ENCODE results near the gene CORO2B. TPM values are rescaled to one million over a fixed set of nuclear protein-coding genes. Genes with fewer than 3 reads are reported as not detected.
A peak's percentile ranks its signal among the peaks of the same experiment; 100 is the strongest.
"Not testable (repeated sequence)": the region's sequence is repeated elsewhere in the genome, so short reads cannot be mapped to it uniquely, and the experiment has no call there.

Gene CORO2B
- total and polyA plus RNA-seq, 5 experiments from 2014 or later, result 0.44 to 0.73 TPM; not detected in 3

DNA sequence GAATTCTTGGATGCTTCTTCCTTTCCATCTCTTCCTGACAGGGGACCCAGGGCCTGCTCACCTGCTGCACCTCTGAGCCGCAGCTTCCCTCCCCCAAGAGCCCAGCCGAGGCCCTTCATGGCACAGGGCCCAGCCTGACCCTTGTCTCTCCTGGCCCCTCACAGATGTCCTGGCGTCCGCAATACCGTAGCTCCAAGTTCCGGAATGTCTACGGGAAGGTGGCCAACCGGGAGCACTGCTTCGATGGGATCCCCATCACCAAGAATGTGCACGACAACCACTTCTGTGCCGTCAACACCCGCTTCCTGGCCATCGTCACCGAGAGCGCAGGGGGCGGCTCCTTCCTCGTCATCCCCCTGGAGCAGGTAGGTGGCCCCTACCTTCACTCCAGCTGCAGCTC, 66.2 kb downstream of the CORO2B start:
- Mint-ChIP-seq H3K9me3 (no peaks in the 10 kb centered on the region), H3K4me3 (no peak overlapping the region), H3K27ac (no peak overlapping the region), H3K4me1 (no peaks in the 10 kb centered on the region), H3K27me3 (peaks cover 0 to 9% (median 2%) of the 10 kb centered on the region in 5 donors), H3K36me3 (no peaks in the 10 kb centered on the region)
- no peak for ATAC-seq
- no peak for DNase-seq
- POLR2A ChIA-PET, result interaction anchor here (0.6 kb wide), 1 partner anchor 292 kb away, joined by 3 read pairs; no protein-coding TSS in a partner anchor

DNA sequence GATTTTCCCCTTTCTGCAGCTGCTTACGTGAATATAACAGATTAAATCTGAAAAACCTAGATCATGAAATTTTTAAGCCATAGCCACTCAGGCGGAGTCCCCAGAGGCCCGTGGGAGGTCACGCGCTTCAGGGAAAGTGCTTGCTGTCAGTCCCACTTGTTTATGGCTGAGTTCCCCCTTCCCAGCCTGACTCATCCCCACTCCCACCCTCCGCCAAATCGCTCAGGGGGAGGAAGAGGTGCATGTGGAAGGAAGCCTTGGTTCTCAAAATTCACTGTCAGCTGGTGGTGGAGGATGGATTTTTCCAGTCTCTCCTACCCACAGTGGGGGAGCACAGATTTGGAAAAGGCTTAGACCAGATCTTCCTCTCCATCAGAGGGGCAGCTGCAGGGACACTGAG, 67.4 kb downstream of the CORO2B start:
- Mint-ChIP-seq H3K4me3 (no peak overlapping the region), H3K36me3 (no peaks in the 10 kb centered on the region), H3K4me1 (no peaks in the 10 kb centered on the region), H3K27me3 (peaks cover 0 to 9% (median 2%) of the 10 kb centered on the region in 5 donors), H3K9me3 (no peaks in the 10 kb centered on the region), H3K27ac (no peak overlapping the region)
- no peak for DNase-seq
- POLR2A ChIA-PET, result no interaction called here
- no peak for ATAC-seq

- no peak overlapping the region for H3K4me3 Mint-ChIP-seq
- H3K27ac Mint-ChIP-seq, result no peak overlapping the region
- H3K36me3 Mint-ChIP-seq, result no peaks in the 10 kb centered on the region
- peaks cover 0 to 9% (median 2%) of the 10 kb centered on the region in 5 donors for H3K27me3 Mint-ChIP-seq
- no peak for DNase-seq
- no peaks in the 10 kb centered on the region for H3K4me1 Mint-ChIP-seq
- POLR2A ChIA-PET, result no interaction called here
- H3K9me3 Mint-ChIP-seq, result no peaks in the 10 kb centered on the region
- ATAC-seq, result no peak
Observed at GRCh38 chr15:68646696-68647095, 67.9 kb downstream of the CORO2B start.

DNA sequence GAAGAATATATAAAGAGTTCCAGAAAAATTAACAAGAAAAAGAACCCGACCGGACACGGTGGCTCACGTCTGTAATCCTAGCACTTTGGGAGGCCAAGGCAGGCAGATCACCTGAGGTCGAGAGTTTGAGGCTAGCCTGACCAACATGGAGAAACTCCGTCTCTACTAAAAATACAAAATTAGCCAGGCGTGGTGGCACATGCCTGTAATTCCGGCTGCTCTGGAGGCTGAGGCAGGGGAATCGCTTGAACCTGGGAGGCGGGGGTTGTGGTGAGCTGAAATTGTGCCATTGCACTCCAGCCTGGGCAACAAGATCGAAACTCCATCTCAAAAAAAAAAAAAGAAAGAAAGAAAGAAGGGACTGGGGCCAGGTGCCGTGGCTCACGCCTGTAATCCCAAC, 68.6 kb downstream of the CORO2B start:
- DNase-seq, ATAC-seq, POLR2A ChIA-PET, H3K9me3 Mint-ChIP-seq, H3K36me3 Mint-ChIP-seq, H3K27me3 Mint-ChIP-seq, H3K4me1 Mint-ChIP-seq, H3K27ac Mint-ChIP-seq, H3K4me3 Mint-ChIP-seq: not testable (repeated sequence)

DNA sequence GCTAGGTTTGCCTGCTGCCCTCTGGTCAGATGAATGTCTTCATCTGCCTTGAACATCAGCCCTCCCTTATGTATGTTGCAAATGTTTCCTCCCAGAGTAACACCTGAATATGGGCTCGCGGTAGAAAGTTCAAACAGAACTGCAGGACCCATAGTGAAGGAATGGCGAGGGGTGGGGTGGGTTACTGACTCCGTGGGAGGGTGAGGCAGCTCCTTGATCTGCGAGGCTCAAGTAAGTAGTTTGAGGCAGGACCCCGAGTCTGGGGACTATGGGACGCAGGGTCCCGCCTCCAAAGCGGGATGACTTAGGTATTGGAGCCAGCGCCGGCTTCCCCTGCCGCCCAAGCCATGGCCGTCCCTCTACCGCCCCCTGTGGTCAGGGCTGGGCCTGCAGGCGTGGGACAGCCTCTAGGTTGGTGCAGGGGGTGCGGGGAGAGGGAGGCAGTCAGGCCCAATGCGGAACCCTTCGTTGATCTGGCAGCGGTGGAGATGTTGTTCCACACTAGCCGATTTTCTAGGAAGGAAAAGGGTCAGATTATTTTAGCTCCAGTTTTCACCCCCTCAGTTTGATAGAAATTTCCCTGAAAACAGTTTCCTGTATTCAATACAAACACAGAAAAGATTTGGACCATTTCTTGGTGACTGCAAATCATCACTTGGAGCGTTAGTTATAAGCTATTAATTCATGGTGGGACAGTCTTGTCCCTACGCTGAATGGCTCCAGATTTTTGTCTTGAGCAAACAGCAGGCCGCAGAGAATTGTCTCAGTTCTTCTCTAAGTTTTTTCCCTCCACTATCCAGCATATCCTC, 72.3 kb downstream of the CORO2B start:
- Mint-ChIP-seq H3K27me3 (peaks cover 0 to 3% (median 0%) of the 10 kb centered on the region in 5 donors), H3K4me1 (no peaks in the 10 kb centered on the region), H3K36me3 (no peaks in the 10 kb centered on the region), H3K9me3 (no peaks in the 10 kb centered on the region), H3K27ac (no peak overlapping the region), H3K4me3 (no peak overlapping the region)
- DNase-seq (peak in 4 of 10 donors; percentile 16 to 40 (median 21)), ATAC-seq (no peak)
- POLR2A ChIA-PET, result no interaction called here

DNA sequence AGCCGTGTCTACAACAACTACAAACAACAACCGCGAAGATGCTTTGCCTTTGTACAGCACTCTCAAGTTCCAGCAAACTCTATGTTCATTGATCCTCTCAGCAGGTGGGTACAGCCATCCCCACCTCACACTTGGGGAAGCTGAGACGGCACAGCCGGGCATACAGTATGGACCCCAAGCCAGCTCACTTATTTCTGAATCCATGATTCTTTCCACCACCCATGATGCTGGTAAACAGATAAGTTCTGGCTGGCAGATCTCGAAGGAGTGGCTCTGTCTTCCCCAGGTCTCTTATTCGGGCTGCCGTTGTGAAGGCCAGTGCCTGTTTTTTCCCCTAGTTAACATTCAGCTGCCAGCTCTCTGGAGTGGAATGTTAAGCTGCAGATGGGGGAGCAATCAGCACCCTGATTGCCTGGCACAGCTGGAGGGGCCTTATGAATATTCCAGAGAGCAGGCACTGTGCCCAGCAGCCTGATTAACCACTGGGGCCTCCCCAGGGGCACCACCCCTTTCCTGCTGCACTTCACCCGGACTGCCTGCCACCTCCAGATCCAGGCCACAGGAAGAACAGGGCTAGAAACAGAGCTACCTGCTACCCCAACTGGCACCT, 73.2 kb downstream of the CORO2B start:
- POLR2A ChIA-PET, result no interaction called here
- ATAC-seq (no peak), DNase-seq (no peak)
- H3K4me3 Mint-ChIP-seq, result no peak overlapping the region
- peaks cover 0 to 1% (median 0%) of the 10 kb centered on the region in 5 donors for H3K27me3 Mint-ChIP-seq
- H3K4me1 Mint-ChIP-seq, result no peaks in the 10 kb centered on the region
- no peak overlapping the region for H3K27ac Mint-ChIP-seq
- no peaks in the 10 kb centered on the region for H3K36me3 Mint-ChIP-seq
- no peaks in the 10 kb centered on the region for H3K9me3 Mint-ChIP-seq

DNA sequence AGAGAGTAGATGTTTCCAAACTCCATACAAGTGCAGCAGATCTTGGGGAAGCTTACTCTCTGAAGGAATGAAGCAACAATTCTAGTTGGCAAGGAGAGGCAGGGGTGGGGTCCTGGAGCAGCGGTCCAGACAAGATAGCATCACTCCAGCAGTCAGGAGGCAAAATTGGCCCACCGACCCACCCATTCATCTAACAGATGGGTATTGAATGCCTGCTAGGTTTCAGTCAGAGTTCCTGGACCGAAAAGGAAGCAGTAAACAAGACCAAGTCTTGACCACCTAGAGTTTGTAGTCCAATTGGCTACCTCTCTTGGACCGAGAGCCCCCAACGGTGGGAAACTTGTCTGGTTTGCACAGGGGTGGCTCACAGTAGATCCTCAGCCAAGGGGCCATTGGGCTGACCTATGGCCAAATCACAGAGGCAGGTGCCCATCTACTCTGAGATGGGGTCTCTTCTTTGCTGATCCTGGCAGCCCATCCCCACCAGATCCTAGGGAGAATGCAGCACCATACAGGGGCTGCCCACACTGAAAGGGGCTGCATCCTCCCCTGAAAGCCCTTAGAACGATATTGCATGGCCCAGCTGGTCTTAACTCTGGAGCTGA, 74.3 kb downstream of the CORO2B start:
- Mint-ChIP-seq H3K36me3 (no peaks in the 10 kb centered on the region), H3K4me3 (no peak overlapping the region), H3K27me3 (peaks cover 0 to 1% (median 0%) of the 10 kb centered on the region in 5 donors), H3K27ac (no peak overlapping the region), H3K9me3 (no peaks in the 10 kb centered on the region), H3K4me1 (no peaks in the 10 kb centered on the region)
- ATAC-seq (no peak), DNase-seq (no peak)
- POLR2A ChIA-PET, result interaction anchor here (0.6 kb wide), 1 partner anchor 1754 kb away, joined by 3 read pairs; no protein-coding TSS in a partner anchor

DNA sequence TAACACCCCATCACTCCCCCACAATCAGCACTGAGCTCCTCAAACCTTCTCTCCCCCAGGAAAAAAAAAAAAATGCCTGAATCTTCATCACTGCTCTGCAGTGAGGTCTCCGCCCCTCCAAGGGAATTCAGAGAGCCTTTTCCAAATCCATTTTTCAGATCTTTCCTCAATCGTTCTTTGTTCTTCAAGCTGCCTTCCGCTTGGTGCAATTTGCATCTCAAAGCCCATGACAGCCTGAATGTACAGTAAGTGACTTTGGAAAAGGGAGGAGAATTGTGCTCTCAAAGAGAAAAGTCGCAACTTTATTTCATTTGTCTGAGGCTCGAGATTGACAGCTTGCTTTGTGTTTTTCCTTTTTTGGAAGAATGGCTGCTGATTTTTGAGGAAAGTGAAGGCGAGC, 75.0 kb downstream of the CORO2B start:
- POLR2A ChIA-PET, result interaction anchor here (0.6 kb wide), 1 partner anchor 1755 kb away, joined by 3 read pairs; no protein-coding TSS in a partner anchor
- Mint-ChIP-seq H3K9me3 (no peaks in the 10 kb centered on the region), H3K27me3 (peaks cover 0 to 1% (median 0%) of the 10 kb centered on the region in 5 donors), H3K4me1 (no peaks in the 10 kb centered on the region), H3K27ac (no peak overlapping the region), H3K4me3 (no peak overlapping the region), H3K36me3 (no peaks in the 10 kb centered on the region)
- DNase-seq (no peak), ATAC-seq (no peak)

GRCh38 chr15:68654786-68655560, 76.2 kb downstream of the CORO2B start:
- H3K36me3 Mint-ChIP-seq, result no peaks in the 10 kb centered on the region
- peaks cover 0 to 1% (median 0%) of the 10 kb centered on the region in 5 donors for H3K27me3 Mint-ChIP-seq
- no peaks in the 10 kb centered on the region for H3K4me1 Mint-ChIP-seq
- H3K27ac Mint-ChIP-seq, result no peak overlapping the region
- ATAC-seq (no peak), DNase-seq (no peak)
- no peak overlapping the region for H3K4me3 Mint-ChIP-seq
- POLR2A ChIA-PET, result no interaction called here
- no peaks in the 10 kb centered on the region for H3K9me3 Mint-ChIP-seq

- POLR2A ChIA-PET, result no interaction called here
- Mint-ChIP-seq H3K27ac (no peak overlapping the region), H3K27me3 (peaks cover 0 to 1% (median 0%) of the 10 kb centered on the region in 5 donors), H3K4me1 (no peaks in the 10 kb centered on the region), H3K9me3 (no peaks in the 10 kb centered on the region), H3K4me3 (no peak overlapping the region), H3K36me3 (peaks cover 0 to 2% (median 0%) of the 10 kb centered on the region in 3 donors)
- DNase-seq (no peak), ATAC-seq (no peak)
Observed at GRCh38 chr15:68655686-68656437, 77.1 kb downstream of the CORO2B start.

DNA sequence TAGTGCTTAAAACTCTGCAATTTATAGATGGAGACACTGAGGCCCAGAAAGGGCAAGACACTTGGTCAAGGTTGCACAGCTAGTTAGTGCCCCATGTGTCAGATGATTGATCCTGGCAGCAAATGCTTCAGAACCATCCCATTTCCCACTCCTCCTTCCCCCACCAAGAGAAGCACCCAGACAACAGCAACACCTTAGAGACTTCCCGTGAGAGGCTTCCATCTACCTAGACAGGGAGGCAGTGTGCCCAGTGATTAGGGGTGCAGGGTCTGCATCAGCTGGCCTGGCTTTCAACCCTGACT, 77.6 kb downstream of the CORO2B start:
- Mint-ChIP-seq H3K9me3 (no peaks in the 10 kb centered on the region), H3K4me3 (no peak overlapping the region), H3K4me1 (no peaks in the 10 kb centered on the region), H3K27me3 (peaks cover 0 to 1% (median 0%) of the 10 kb centered on the region in 5 donors), H3K36me3 (peaks cover 0 to 2% (median 0%) of the 10 kb centered on the region in 3 donors), H3K27ac (no peak overlapping the region)
- DNase-seq (no peak), ATAC-seq (no peak)
- POLR2A ChIA-PET, result no interaction called here

GRCh38 chr15:68658151-68658550, 79.4 kb downstream of the CORO2B start:
- Mint-ChIP-seq H3K9me3 (no peaks in the 10 kb centered on the region), H3K27ac (no peak overlapping the region), H3K4me1 (no peaks in the 10 kb centered on the region), H3K27me3 (peaks cover 0 to 4% (median 1%) of the 10 kb centered on the region in 5 donors), H3K4me3 (no peak overlapping the region), H3K36me3 (peaks cover 0 to 2% (median 0%) of the 10 kb centered on the region in 3 donors)
- POLR2A ChIA-PET, result no interaction called here
- DNase-seq (no peak), ATAC-seq (no peak)
